ENCODE results near the gene DDIT4.

Gene DDIT4

DNA sequence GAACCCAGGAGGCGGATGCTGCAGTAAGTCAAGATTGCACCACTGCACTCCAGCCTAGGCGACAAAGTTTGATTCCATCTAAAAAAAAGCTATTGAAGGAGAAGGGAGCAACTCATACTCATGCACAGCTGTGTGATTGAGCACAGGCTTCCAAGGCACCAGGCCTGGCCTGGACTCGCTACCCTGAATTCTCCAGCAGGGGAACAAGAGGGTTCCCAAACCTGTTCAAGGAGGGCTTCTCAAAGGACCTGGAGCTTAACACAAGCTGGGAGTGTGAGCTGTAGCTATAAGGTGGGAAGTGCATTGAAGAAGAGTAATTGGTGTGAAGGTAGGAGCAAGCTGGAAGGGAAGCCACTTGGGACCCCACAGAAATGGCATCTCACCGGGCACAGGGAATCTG, 15.1 kb upstream of the DDIT4 start:
- DNase-seq (ENCODE audit: low read depth), result no peak
- TF ChIP-seq, protein P1, sequence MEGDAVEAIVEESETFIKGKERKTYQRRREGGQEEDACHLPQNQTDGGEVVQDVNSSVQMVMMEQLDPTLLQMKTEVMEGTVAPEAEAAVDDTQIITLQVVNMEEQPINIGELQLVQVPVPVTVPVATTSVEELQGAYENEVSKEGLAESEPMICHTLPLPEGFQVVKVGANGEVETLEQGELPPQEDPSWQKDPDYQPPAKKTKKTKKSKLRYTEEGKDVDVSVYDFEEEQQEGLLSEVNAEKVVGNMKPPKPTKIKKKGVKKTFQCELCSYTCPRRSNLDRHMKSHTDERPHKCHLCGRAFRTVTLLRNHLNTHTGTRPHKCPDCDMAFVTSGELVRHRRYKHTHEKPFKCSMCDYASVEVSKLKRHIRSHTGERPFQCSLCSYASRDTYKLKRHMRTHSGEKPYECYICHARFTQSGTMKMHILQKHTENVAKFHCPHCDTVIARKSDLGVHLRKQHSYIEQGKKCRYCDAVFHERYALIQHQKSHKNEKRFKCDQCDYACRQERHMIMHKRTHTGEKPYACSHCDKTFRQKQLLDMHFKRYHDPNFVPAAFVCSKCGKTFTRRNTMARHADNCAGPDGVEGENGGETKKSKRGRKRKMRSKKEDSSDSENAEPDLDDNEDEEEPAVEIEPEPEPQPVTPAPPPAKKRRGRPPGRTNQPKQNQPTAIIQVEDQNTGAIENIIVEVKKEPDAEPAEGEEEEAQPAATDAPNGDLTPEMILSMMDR (IDR thresholded peaks at IDR 0.05; ENCODE audit: insufficient read depth, low read depth, low read length, missing control alignments), result no peak
- no peak overlapping the region for H3K4me3 ChIP-seq (ENCODE audit: low read length)

DNA sequence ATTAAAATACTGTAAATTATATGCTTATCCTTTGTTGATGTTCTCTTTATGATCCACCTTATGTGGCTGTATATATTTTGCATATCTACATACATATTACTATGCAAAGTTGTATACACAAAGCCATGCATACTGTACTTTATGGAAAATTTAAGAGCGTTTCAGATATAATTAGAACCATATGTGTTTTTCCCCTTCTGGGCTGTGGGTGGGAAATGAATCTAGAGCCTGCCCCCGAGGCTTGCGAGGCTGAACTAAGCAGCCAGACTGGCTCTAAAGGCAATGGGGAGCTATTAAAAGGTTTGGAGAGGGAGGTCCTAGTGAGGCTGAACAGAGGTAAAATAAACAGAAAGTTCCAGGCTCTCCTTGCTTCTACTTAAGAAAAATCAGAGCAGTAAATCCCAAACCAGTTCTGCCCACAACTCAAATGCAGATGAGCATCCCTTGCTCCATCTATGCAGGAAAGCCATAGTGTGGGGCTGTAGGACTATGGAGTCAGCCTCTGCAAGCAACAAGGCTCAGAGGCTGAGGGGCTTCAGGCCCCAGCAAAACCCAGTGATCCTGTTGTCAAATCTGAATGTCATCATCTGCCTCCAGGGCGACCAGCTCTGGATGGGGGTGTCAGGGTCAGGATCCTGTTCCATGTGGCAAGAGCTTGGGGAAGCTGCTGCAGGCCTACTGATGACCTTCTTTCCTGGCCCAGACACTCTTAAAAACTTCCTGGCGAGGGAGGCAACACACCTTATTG, 14.1 kb upstream of the DDIT4 start:
- H3K4me3 ChIP-seq (ENCODE audit: low read length), result no peak overlapping the region
- DNase-seq (ENCODE audit: low read depth), result peak; percentile 15
- TF ChIP-seq, protein P1 (IDR thresholded peaks at IDR 0.05; ENCODE audit: insufficient read depth, low read depth, low read length, missing control alignments), result no peak

DNA sequence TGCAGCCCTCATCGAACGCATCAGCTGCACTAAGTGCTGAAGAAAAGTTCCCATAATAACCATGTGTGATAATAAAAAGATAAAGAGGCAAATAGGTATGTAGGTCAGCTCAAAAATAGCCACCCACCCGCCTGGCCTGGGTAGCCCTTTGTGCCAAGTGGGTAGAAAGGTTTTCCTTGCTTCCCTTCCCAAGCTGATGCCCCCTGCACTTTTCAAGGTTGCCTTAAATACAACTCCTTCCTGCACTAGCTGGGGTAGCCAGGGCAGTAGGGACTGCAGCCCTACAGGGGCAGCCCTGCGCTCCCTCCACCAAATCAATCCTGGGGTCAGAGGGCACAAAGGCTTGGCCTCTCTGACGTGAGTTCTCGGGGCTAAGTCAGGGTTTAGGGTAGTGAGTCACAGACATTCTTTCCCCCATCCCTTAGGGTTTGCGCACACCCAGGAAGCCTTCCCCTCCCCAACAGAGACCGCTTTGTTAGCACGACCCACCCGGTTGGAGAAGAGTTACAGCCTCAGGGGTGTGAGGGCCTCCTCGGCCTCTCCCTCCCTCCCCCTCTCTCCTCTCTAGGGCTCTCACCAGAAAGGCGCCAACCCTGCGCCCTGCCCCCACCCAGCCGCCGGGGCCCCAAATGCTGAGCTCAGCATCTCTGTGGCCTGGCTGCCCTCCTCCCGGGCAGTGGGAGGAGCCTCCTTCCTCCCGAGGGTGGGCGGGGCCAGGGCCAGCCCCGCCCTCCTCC, 13.3 kb upstream of the DDIT4 start:
- DNase-seq (ENCODE audit: low read depth), result peak; percentile 79
- TF ChIP-seq, protein P1 (IDR thresholded peaks at IDR 0.05; ENCODE audit: insufficient read depth, low read depth, low read length, missing control alignments), result no peak
- H3K4me3 ChIP-seq (ENCODE audit: low read length), result peak overlapping the region; percentile 38

DNA sequence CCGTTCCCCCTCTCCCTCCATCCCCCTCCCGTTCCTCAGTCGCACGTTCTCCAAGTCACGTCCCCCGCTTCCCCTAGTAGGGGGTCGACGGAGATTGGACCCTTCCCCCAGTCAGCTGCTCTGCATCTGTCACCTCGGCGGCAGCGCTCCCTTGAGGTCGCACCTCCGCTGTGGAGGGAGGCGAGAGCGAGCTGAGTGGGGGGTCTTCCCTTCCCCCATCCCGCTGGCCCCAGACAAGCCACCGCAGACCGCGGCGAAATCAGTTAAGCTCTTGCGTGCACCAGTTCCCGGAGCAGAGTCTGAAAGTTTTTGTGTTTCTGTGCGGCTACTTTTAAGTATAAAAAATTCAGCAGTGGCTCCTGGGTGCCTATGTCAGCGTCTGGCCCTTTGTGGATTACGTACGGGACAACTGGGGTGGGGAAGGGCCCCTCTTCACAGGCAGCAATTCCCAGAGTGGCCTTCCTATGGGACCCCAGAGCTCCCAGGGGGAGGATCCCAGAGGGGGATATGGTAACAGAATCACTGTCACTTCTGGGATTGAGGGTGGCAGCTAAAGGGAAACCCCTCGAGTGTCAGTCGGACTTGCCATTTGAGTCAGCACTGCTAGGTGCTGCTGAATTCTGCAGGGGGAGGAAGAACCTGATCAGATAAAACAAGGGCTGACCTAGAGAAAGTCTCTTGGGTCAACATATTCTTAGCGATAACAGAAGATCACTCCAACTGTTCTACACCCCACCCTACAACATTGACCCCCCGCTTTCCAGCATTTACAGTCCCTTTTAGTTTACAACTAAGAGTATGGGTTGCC, 12.5 kb upstream of the DDIT4 start:
- TF ChIP-seq, protein P1 (IDR thresholded peaks at IDR 0.05; ENCODE audit: insufficient read depth, low read depth, low read length, missing control alignments), result no peak
- H3K4me3 ChIP-seq (ENCODE audit: low read length), result peak overlapping the region; percentile 38
- no peak for DNase-seq (ENCODE audit: low read depth)

DNA sequence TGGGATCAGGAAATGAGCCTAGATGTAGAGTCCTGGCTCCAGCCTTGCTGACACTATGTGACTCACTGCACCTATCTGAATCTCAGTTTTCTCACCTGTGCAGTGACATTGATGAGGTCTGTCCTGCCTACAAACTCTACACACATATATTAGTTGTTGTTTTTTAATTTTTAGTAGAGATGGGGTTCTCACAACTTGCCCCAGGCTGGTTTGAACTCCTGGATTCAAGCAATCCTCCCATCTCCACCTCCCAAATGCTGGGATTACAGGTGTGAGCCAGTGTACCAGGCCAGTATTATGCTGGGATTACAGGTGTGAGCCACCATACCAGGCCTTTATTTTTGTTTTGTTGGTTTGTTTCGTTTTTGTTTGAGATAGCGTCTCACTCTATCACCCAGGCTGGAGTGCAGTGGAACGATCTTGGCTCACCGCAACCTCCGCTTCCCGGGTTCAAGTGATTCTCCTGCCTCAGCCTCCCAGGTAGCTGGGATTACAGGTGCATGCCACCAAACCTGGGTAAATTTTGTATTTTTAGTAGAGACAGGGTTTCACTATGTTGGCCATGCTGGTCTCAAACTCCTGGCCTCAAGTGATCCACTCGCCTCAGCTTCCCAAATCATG, 11.8 kb upstream of the DDIT4 start:
- TF ChIP-seq, protein P1 (IDR thresholded peaks at IDR 0.05; ENCODE audit: insufficient read depth, low read depth, low read length, missing control alignments), result no peak
- peak; percentile 71 for DNase-seq (ENCODE audit: low read depth)
- no peak overlapping the region for H3K4me3 ChIP-seq (ENCODE audit: low read length)

DNA sequence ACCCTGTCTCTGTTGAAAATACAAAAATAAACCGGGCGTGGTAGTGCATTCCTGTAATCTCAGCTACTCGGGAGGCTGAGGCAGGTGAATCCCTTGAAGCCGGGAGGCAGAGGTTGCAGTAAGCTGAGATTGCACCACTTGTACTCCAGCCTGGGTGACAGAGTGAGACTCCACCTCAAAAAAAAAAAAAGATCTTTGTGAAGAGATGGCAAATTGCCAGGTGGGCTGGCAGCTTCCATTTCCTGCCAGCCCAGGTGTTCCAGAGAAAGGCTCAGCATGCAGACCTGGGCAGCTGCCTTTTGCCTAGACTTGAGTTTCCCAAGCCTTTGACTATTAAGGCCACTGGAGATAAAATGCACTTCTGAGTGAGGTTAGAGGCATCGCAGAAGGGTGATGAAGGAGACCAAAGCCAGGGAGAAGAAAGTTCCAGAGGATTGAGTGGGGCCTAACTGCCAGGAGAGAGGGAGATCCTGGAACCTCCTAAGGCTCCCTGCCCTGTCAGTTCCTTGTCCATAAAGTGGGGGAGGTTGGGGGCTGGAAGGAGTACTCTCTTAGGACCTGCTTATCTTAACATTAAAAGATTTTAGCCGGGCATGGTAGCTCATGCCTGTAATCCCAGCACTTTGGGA, 10.0 kb upstream of the DDIT4 start:
- no peak overlapping the region for H3K4me3 ChIP-seq (ENCODE audit: low read length)
- DNase-seq (ENCODE audit: low read depth), result peak; percentile 95
- TF ChIP-seq, protein P1 (IDR thresholded peaks at IDR 0.05; ENCODE audit: insufficient read depth, low read depth, low read length, missing control alignments), result no peak
